GM12878 (cell line): ENCODE results near the gene LRRC3C.

Source experiments
- BCL11A ChIP-seq: IDR thresholded peaks from 2 replicates; pipeline ENCODE4 v1.6.1; 2011; ENCODE audit warnings: low read depth, low read length
- BHLHE40 ChIP-seq, 2 experiments: fragments of 450-650 bp in 1 of 2; IDR thresholded peaks; 2 replicates each; pipeline ENCODE4 v1.6.1; 2011 to 2017; ENCODE audit warnings: low read depth in 2 of 2, borderline replicate concordance in 1 of 2, improper control_type of control experiment in 1 of 2, low read length in 1 of 2, mild to moderate bottlenecking in 1 of 2
- CTCF ChIP-seq, 3 experiments: IDR thresholded peaks in 2 of 3; conservative IDR thresholded peaks in 1 of 3; 2 replicates each; pipeline ENCODE4 v1.5.1; 2011; ENCODE audit warnings: low read depth in 3 of 3, low read length in 3 of 3, mild to moderate bottlenecking in 3 of 3, control low read depth in 2 of 3, moderate library complexity in 2 of 3, inconsistent platforms in 1 of 3, mixed read lengths in 1 of 3; ENCODE audit not compliant: control insufficient read depth in 2 of 3, insufficient read depth in 1 of 3; ENCODE audit errors: extremely low read depth in 1 of 3
- EP300 ChIP-seq, 2 experiments: fragments of 150-350 bp in 1 of 2; IDR thresholded peaks; 2 replicates each; pipeline ENCODE4 v1.6.1; 2011 to 2012; ENCODE audit warnings: low read depth in 2 of 2, low read length in 2 of 2, borderline replicate concordance in 1 of 2, improper control_type of control experiment in 1 of 2, inconsistent platforms in 1 of 2; ENCODE audit not compliant: control insufficient read depth in 1 of 2
- EZH2 ChIP-seq: IDR thresholded peaks from 2 replicates; pipeline ENCODE4 v1.6.1; 2012; ENCODE audit warnings: low read depth, mild to moderate bottlenecking, control low read depth, inconsistent platforms, low read length, borderline replicate concordance; ENCODE audit not compliant: control insufficient read depth
- GABPA ChIP-seq: IDR thresholded peaks from 2 replicates; pipeline ENCODE4 v1.6.1; 2014; ENCODE audit warnings: antibody characterized with exemption, low read depth, mild to moderate bottlenecking, inconsistent platforms
- NFYB ChIP-seq: IDR thresholded peaks from 2 replicates; pipeline ENCODE4 v1.6.1; 2011; ENCODE audit warnings: low read depth, mild to moderate bottlenecking, low read length, improper control_type of control experiment, moderate library complexity; ENCODE audit not compliant: insufficient read depth
- POLR2A ChIP-seq: IDR thresholded peaks from 2 replicates; pipeline ENCODE4 v1.6.1; 2011; ENCODE audit warnings: low read depth, mild to moderate bottlenecking, low read length
- SMAD5 ChIP-seq: IDR thresholded peaks from 2 replicates; pipeline ENCODE4 v1.6.1; 2016; ENCODE audit warnings: antibody characterized with exemption, low read depth
- TAF1 ChIP-seq: IDR thresholded peaks from 2 replicates; pipeline ENCODE4 v1.6.1; 2011; ENCODE audit warnings: mild to moderate bottlenecking, low read depth, low read length, borderline replicate concordance

GRCh38 chr17:39950871-39951348 is 23.4 kb downstream of the LRRC3C start:
- no peak for TF ChIP-seq NFYB
- TF ChIP-seq EZH2: no peak
- TF ChIP-seq SMAD5: no peak
- TF ChIP-seq TAF1: no peak
- no peak for TF ChIP-seq BHLHE40 (IDR thresholded peaks at IDR 0.05; ENCODE audit: borderline replicate concordance in 1 of 2, low read depth in 2 of 2, low read length in 1 of 2)
- TF ChIP-seq POLR2A: no peak
- no peak for TF ChIP-seq CTCF (IDR thresholded peaks at IDR 0.05 in 2 of 3, conservative IDR thresholded peaks at IDR 0.05 in 1 of 3; ENCODE audit: control insufficient read depth in 2 of 3, extremely low read depth in 1 of 3, insufficient read depth in 1 of 3, low read depth in 3 of 3, low read length in 3 of 3)
- no peak for TF ChIP-seq EP300 (IDR thresholded peaks at IDR 0.05; ENCODE audit: borderline replicate concordance in 1 of 2, control insufficient read depth in 1 of 2, low read depth in 2 of 2, low read length in 2 of 2)
- no peak for TF ChIP-seq GABPA
- no peak for TF ChIP-seq BCL11A
